OCI-LY7 (cell line): ENCODE data around the gene PCCA.

Experiments used
- CTCF ChIP-seq: fragments of 200-600 bp; sonication (generic); conservative IDR thresholded peaks from 2 replicates; pipeline ENCODE4 v1.5.1; 2014; ENCODE audit warnings: mild to moderate bottlenecking, antibody characterized with exemption, low read length, moderate library complexity, mixed read lengths
- EZH2phosphoT487 ChIP-seq: fragments of 200-600 bp; sonication (generic); IDR thresholded peaks from 2 replicates; pipeline ENCODE4 v1.6.1; 2018; ENCODE audit warnings: low read depth, borderline replicate concordance, mild to moderate bottlenecking, mixed run types, antibody characterized with exemption, low read length, moderate library complexity, mixed read lengths

GRCh38 chr13:100515410-100515800, 426.5 kb downstream of the PCCA start:
- no peak for TF ChIP-seq CTCF
- TF ChIP-seq EZH2phosphoT487, result no peak
